NT2/D1 (cell line): Measurements from ENCODE around the gene KANK2.

Experiments
- DNase-seq: peaks from one replicate; pipeline ENCODE4 v3.0.0-alpha.2; 2011; ENCODE audit warnings: low read depth, low spot score
- H3K27me3 ChIP-seq: 2 replicates; pipeline ENCODE4 v1.6.0; 2011; ENCODE audit warnings: mild to moderate bottlenecking; ENCODE audit not compliant: insufficient read length, insufficient read depth
- H3K36me3 ChIP-seq: 2 replicates; pipeline ENCODE4 v1.6.1; 2011; ENCODE audit warnings: mild to moderate bottlenecking, low read length, mixed read lengths; ENCODE audit not compliant: insufficient read depth, insufficient read length
- H3K4me1 ChIP-seq: 2 replicates; pipeline ENCODE4 v1.5.1; 2011; ENCODE audit not compliant: insufficient read depth, insufficient read length
- H3K4me3 ChIP-seq: 2 replicates; pipeline ENCODE4 v1.5.1; 2011; ENCODE audit warnings: low read depth; ENCODE audit not compliant: insufficient read length
- H3K9ac ChIP-seq: 2 replicates; pipeline ENCODE4 v1.6.0; 2011; ENCODE audit warnings: low read depth; ENCODE audit not compliant: insufficient read length
- H3K9me3 ChIP-seq: 2 replicates; pipeline ENCODE4 v1.5.1; 2011; ENCODE audit warnings: mild to moderate bottlenecking, low read length; ENCODE audit not compliant: insufficient read depth
- SUZ12 ChIP-seq: IDR thresholded peaks from 2 replicates; pipeline ENCODE4 v1.6.1; 2011; ENCODE audit not compliant: insufficient read length, insufficient read depth; ENCODE audit errors: extremely low read depth
- YY1 ChIP-seq: IDR thresholded peaks from 2 replicates; pipeline ENCODE4 v1.6.1; 2011; ENCODE audit not compliant: insufficient read length, insufficient read depth
- ZNF274 ChIP-seq: IDR thresholded peaks from 2 replicates; pipeline ENCODE4 v1.6.1; 2011; ENCODE audit warnings: mild to moderate bottlenecking, low read depth, low read length

Gene KANK2

GRCh38 chr19:11194656-11195558 is 2.4 kb downstream of the KANK2 start:
- DNase-seq, result no peak
- peak overlapping the region; percentile 68 for H3K9ac ChIP-seq
- H3K36me3 ChIP-seq, result peaks cover 46% of the 10 kb centered on the region
- H3K27me3 ChIP-seq, result no peaks in the 10 kb centered on the region
- peaks cover 12% of the 10 kb centered on the region for H3K4me1 ChIP-seq
- TF ChIP-seq YY1 (no peak), SUZ12 (no peak), ZNF274 (no peak)
- no peaks in the 10 kb centered on the region for H3K9me3 ChIP-seq
- no peak overlapping the region for H3K4me3 ChIP-seq

GRCh38 chr19:11194173-11194572 is 3.2 kb downstream of the KANK2 start:
- H3K4me3 ChIP-seq, result no peak overlapping the region
- peaks cover 16% of the 10 kb centered on the region for H3K4me1 ChIP-seq

GRCh38 chr19:11192957-11193939 is 4.1 kb downstream of the KANK2 start:
- H3K4me3 ChIP-seq, result no peak overlapping the region
- H3K9ac ChIP-seq, result peak overlapping the region; percentile 56
- DNase-seq, result no peak
- peaks cover 16% of the 10 kb centered on the region for H3K4me1 ChIP-seq
- no peaks in the 10 kb centered on the region for H3K9me3 ChIP-seq
- TF ChIP-seq YY1 (no peak), ZNF274 (no peak), SUZ12 (no peak)
- peaks cover 52% of the 10 kb centered on the region for H3K36me3 ChIP-seq
- no peaks in the 10 kb centered on the region for H3K27me3 ChIP-seq

More at GRCh38 chr19:11194173-11194572, 3.2 kb downstream of the KANK2 start:
- no peak for DNase-seq
- Histone ChIP-seq H3K9ac (no peak overlapping the region), H3K36me3 (peaks cover 43% of the 10 kb centered on the region), H3K9me3 (no peaks in the 10 kb centered on the region), H3K27me3 (no peaks in the 10 kb centered on the region)
- TF ChIP-seq SUZ12, result no peak

- peaks cover 16% of the 10 kb centered on the region for H3K4me1 ChIP-seq
- no peak for DNase-seq
- H3K36me3 ChIP-seq, result peaks cover 61% of the 10 kb centered on the region
- no peaks in the 10 kb centered on the region for H3K9me3 ChIP-seq
- no peaks in the 10 kb centered on the region for H3K27me3 ChIP-seq
- no peak overlapping the region for H3K9ac ChIP-seq
- no peak for TF ChIP-seq SUZ12
- TF ChIP-seq ZNF274, result no peak
- TF ChIP-seq YY1, result no peak
- no peak overlapping the region for H3K4me3 ChIP-seq
Measured at GRCh38 chr19:11191934-11192333, 5.4 kb downstream of the KANK2 start.

- H3K9me3 ChIP-seq, result no peaks in the 10 kb centered on the region
- H3K4me1 ChIP-seq, result peaks cover 16% of the 10 kb centered on the region
- no peak for TF ChIP-seq YY1
- no peak for TF ChIP-seq SUZ12
- no peak for TF ChIP-seq ZNF274
- no peaks in the 10 kb centered on the region for H3K27me3 ChIP-seq
- no peak for DNase-seq
- H3K9ac ChIP-seq, result no peak overlapping the region
- H3K36me3 ChIP-seq, result peaks cover 67% of the 10 kb centered on the region
- no peak overlapping the region for H3K4me3 ChIP-seq
Measured at GRCh38 chr19:11191273-11191755, 6.0 kb downstream of the KANK2 start.

GRCh38 chr19:11190501-11190900 is 6.8 kb downstream of the KANK2 start:
- H3K9ac ChIP-seq, result no peak overlapping the region
- no peaks in the 10 kb centered on the region for H3K9me3 ChIP-seq
- H3K27me3 ChIP-seq, result no peaks in the 10 kb centered on the region
- no peak for TF ChIP-seq SUZ12
- TF ChIP-seq ZNF274, result no peak
- TF ChIP-seq YY1, result no peak
- no peak for DNase-seq
- H3K36me3 ChIP-seq, result peaks cover 68% of the 10 kb centered on the region
- no peak overlapping the region for H3K4me3 ChIP-seq
- peaks cover 14% of the 10 kb centered on the region for H3K4me1 ChIP-seq

GRCh38 chr19:11187441-11187840 is 9.9 kb downstream of the KANK2 start:
- DNase-seq, result no peak
- Histone ChIP-seq H3K9ac (no peak overlapping the region), H3K36me3 (peaks cover 57% of the 10 kb centered on the region), H3K4me3 (no peak overlapping the region), H3K27me3 (no peaks in the 10 kb centered on the region), H3K4me1 (peaks cover 6% of the 10 kb centered on the region), H3K9me3 (no peaks in the 10 kb centered on the region)
- TF ChIP-seq YY1, result no peak
- TF ChIP-seq SUZ12, result no peak
- TF ChIP-seq ZNF274, result no peak
